Activated naive CD8-positive, alpha-beta T cell treated with anti-CD3 and anti-CD28 coated beads, Interleukin-2, amount 50 U/mL, for 16 hours (primary cell): ENCODE results near the gene NCKIPSD.

Experiments
- DNase-seq: peaks from one replicate; pipeline ENCODE4 v3.0.0-alpha.2; 2020; ENCODE audit warnings: low read depth, low spot score

Gene NCKIPSD

DNA sequence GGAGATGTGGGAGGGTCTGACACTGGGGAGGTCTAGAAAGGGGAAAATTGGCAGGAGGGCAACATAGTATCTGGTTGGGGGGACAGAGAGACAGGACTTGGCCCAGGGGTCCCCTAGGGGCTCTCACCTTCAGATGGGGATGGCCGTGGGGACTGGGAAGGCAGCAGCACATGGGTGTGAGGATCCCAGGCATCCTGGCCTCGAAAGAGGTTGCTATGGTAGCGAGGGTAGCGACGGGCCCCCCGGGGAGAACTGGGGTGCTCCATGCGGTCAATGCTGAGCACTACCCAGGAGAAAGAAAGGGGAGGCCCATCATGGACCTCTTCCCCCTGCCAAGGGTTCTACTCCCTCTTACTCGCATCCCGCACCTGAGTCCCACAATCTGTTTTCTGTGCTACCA is 38.0 kb downstream of the NCKIPSD start:
- DNase-seq, result no peak

DNA sequence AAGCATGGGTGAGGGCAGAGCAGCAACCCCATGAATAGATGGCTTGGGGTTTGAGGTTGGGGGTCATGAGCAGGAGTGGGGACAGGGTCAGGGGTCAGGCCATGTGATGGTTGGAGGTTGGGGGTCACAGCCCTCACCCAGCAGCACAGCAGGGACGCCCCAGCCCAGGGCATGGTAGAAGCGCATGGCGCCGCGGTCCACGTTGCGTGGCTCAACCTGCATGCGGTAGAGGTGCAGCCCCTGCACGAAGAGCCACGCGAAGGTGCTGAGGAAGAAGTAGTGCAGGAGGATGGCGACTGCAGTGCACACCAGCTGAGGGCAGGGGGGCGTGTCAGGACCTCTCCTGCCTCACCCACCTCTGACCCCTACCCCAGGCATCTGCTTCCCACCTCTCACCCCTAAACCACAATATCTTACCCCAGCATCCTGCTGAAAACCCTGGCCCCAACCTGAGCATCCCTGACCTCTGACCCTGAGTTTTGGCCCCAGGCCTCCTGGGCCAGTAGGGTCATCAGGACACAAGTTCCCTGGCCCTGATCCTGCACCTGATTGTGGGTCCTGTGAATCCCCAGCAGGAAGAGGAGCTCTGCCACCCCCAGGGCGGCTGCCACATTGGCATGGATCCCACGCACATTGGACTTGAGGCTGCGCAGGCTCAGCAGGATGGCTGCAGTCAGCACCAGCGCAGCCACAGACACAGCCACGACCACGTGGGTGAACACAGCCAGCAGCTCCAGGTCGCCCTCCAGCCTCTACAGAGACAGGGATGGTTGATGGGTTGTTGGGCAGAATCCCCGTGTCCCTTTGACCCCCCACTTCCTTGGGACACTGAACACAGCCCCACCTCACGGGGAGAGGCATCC is 40.6 kb downstream of the NCKIPSD start:
- no peak for DNase-seq

GRCh38 chr3:48642605-48643004 is 43.1 kb downstream of the NCKIPSD start:
- no peak for DNase-seq

DNA sequence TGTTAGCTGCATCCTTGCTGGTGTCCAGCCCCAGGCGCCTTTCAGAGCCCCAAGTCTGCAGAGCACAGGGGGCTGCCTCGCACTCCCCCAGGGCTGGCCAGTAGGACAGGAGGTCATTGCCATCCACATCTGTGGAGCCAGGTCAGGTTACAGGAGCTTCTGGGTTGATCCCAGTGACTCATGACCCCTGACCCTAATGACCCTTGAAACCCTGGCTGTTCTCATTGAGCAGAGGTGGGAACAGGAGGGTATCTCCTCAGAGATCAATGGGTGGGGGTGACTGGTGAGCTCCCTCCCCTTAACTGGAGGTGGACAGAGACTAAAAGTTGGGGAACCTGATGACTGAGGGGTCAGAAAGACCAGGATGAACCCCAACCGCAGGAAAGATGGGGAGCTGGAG is 44.3 kb downstream of the NCKIPSD start:
- no peak for DNase-seq

GRCh38 chr3:48639944-48640606 is 45.6 kb downstream of the NCKIPSD start:
- no peak for DNase-seq

- DNase-seq, result no peak
These were observed 48.4 kb downstream of the NCKIPSD start for GRCh38 chr3:48637305-48637704.

GRCh38 chr3:48636149-48636655 is 49.5 kb downstream of the NCKIPSD start:
- DNase-seq, result no peak

GRCh38 chr3:48635222-48636021 is 50.3 kb downstream of the NCKIPSD start, which contains the start of gene SLC26A6:
TSS of gene SLC26A6 (minus strand) at chr3:48635461. CDS start at chr3:48635393, 68 bp downstream.
- DNase-seq, result peak; percentile 84

DNA sequence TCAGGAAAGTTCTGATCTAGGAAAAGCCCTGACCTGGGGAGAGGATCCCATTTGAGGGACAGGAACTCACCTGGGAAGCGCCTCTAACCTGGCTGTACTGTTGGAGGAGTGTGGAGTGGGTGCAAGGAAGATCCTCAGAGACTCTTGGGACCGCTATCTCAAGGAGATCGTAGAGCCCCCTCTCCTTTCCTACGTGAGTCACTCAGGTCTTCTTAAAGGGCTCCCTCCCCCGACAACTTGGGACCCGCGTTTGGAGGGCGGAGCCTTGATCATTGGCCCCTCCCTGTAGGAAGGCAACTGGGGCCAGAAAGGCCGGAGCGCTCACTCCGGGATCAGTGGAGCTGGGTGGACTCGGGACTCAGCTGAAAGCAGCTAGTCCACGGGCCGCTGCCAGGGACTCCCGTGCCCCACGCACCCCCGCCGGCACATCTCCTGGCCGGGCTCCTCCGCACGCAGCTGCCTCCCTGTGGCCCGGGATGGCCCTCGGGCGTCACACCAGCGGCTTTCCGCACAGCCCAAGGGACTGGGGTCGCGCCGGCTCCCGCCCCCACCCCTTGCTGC is 51.0 kb downstream of the NCKIPSD start:
- peak; percentile 31 for DNase-seq

DNA sequence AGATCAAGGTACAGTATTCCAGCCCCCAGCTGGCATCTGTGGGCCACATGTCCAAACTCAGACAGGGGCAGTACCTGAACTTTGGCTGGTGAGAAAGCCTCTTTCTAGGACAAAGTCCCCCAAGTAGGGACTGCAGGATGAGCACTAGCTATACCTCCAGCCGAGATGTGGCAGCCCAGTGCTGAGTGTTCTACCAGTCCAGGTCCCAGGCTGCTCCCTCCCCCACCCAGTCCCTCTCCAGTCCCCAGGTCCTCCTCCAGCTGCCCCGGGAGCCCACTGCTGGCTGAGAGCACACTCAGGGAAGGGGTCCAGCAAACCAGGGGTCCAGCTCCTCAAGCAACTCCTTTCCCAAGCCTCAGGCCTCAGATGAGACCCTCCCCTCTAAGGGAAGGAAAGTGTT is 52.0 kb downstream of the NCKIPSD start:
- no peak for DNase-seq

- no peak for DNase-seq
These were observed 52.5 kb downstream of the NCKIPSD start for GRCh38 chr3:48633256-48633655.

DNA sequence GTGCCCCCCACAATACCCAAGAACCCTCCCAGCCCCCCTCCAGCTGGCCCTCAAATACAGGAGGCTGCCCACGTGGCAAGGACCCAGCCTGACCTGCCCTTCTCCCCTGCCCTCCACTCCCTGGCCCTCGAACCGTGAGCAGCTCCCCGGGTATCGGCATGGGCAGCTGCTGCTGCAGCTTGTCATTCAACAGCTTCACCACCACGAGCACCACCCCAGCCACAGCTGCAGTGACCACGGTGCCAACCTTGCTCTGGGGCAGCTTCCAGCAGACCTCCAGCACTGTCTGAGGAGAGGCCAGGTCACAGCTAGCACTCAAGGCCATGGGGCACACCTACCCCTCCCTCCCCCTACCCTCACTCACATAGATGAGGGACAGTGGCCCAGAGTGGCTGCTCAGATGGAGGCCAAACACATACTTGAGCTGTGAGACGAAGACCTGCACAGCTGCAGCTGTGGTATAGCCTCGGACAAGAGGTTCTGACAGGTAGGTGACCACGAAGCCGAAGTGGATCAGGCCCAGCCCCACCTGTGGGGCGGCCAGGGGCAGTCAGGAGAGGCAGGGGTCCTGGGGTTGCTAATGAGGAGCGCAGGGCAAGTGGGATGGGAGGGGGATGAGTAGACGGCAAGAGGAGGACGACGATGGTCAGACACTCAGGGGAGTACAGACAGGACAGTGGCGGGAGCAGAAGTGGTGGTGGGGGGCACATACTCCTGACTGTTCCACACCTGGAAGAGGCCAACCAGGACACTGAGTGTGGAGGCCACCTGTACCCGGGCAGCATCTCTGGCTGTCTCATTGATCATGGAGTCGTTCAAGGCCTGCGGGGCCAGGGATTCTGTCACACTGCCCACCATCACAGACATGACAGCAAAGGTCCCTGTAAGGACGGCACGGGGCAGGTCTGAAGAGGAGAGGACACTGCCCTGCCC is 53.9 kb downstream of the NCKIPSD start:
- no peak for DNase-seq

GRCh38 chr3:48630833-48631232 is 54.9 kb downstream of the NCKIPSD start:
- no peak for DNase-seq

- DNase-seq, result no peak
These were observed 55.3 kb downstream of the NCKIPSD start for GRCh38 chr3:48630407-48630806.

DNA sequence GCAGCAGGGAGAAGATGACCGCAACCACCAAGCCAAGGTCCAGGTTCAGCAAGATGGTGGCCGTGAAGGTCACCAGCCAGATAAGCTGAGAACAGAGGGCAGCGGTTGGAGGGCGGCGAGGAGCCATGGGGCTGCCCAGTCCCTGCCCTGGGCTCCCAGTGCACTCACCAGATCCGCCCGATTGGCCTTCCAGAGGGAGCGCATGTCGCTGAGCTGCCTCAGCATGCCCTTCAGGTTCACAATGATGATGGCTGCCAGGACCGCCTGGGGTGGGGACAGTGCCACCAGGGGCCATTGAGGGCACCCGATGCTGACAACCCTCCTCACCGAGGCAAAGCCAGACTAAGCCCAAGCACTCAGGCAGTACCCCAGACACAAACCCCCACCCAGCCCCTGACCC is 55.8 kb downstream of the NCKIPSD start:
- no peak for DNase-seq

GRCh38 chr3:48628277-48629017 is 57.3 kb downstream of the NCKIPSD start:
- no peak for DNase-seq

- DNase-seq, result no peak
These were observed 60.1 kb downstream of the NCKIPSD start for GRCh38 chr3:48625600-48625999.

DNA sequence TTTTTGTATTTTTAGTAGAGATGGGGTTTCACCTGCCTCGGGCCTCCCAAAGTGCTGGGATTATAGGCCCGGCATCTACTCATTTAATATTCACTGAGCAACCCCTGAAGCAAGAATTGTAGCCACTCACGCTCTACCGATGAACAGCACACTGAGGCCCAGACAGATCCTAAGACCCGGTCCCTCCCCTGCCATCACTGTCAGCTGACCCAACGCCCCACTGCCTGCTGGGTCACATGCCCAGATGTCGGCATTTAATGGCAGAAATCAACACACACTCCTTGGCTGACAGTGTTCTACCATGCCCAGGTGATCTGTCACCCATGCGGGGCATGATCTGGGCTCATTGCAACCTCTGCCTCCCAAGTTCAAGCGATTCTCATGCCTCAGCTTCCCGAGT is 60.9 kb downstream of the NCKIPSD start:
- DNase-seq, result no peak

GRCh38 chr3:48623851-48624547 is 61.7 kb downstream of the NCKIPSD start:
- DNase-seq, result no peak
